Heart right ventricle (tissue), 16 donors: ENCODE results near the gene NPM3. TPM values are rescaled to one million over a fixed set of nuclear protein-coding genes. Genes with fewer than 3 reads are reported as not detected.

Source experiments
- ATAC-seq, 8 donors: fragments of 200-7000 bp; cut with Tn5 transposase; one replicate each; pipeline ENCODE4 v1.9.1; 2020; ENCODE audit warnings: mild to moderate bottlenecking in 8 of 8, moderate library complexity in 8 of 8, moderate number of reproducible peaks in 1 of 8
- DNase-seq, 2 donors: peaks; one replicate each; pipeline ENCODE4 v3.0.0-alpha.2; 2020
- H3K27ac ChIP-seq, 10 donors: fragments of 200-600 bp; sonication (generic) in 2 of 10; one replicate each; pipeline versions ENCODE4 v1.5.0 to v1.8.0; 2020 to 2022; ENCODE audit warnings: mild to moderate bottlenecking in 3 of 10
- H3K27me3 ChIP-seq, 7 donors: fragments of 200-600 bp; one replicate each; pipeline ENCODE4 v1.8.0; 2021 to 2022; ENCODE audit warnings: mild to moderate bottlenecking in 2 of 7
- H3K36me3 ChIP-seq, 9 donors: fragments of 200-600 bp; sonication (generic) in 1 of 9; one replicate each; pipeline versions ENCODE4 v1.5.0 to v1.8.0; 2020 to 2022; ENCODE audit warnings: mild to moderate bottlenecking in 2 of 9
- H3K4me1 ChIP-seq, 9 donors: fragments of 200-600 bp; sonication (generic) in 1 of 9; one replicate each; pipeline versions ENCODE4 v1.5.0 to v1.8.0; 2020 to 2022; ENCODE audit warnings: mild to moderate bottlenecking in 4 of 9
- H3K4me3 ChIP-seq, 10 donors: fragments of 200-600 bp; sonication (generic) in 2 of 10; one replicate each; pipeline versions ENCODE4 v1.5.0 to v1.8.0; 2020 to 2022; ENCODE audit warnings: mild to moderate bottlenecking in 7 of 10, moderate library complexity in 2 of 10
- H3K9me3 ChIP-seq, 11 donors: fragments of 200-600 bp in 10 of 11; sonication (generic) in 2 of 11; one replicate each; pipeline versions ENCODE4 v1.5.0 to v1.8.0; 2013 to 2022; ENCODE audit warnings: mild to moderate bottlenecking in 2 of 11, control low read depth in 1 of 11, moderate library complexity in 1 of 11
- WGBS, 2 donors: extraction: QIAGEN DNeasy Blood & Tissue Kit; methylation state at CpG; one replicate each; pipeline ENCODE4 v1.1.7; 2013; ENCODE audit warnings: inconsistent platforms in 1 of 2; 5-methylcytosine and 5-hydroxymethylcytosine counted together
- intact Hi-C, 10 donors: fragments of 100-400 bp; cut with DNase I; formaldehyde crosslinking; loops; one replicate each; pipeline versions ENCODE4 v1.11.1 to v1.14.2; 2022
- polyA plus RNA-seq, 2 donors: library from polyadenylated mRNA; stranded (reverse); fragments of 200-250 nt; gene quantifications; one replicate each; pipeline ENCODE4 v1.2.3, GENCODE V29; 2013
- total RNA-seq, 10 donors: library from RNA; stranded (reverse); fragmentation: NEBNext Ultra II Directional in 3 of 10; extraction: Animal tissue kit (Norgen Biotek cat#: 25700) in 3 of 10; gene quantifications; one replicate each; pipeline versions ENCODE4 v1.2.1 to v1.2.4, GENCODE V29; 2021 to 2023
- TF ChIP-seq, protein P1 (sequence below), 9 donors: fragments of 200-600 bp; sonication (generic) in 2 of 9; IDR thresholded peaks; one replicate each; pipeline versions ENCODE4 v1.5.0 to v1.8.0; 2021 to 2022; ENCODE audit warnings: antibody characterized with exemption in 9 of 9, mild to moderate bottlenecking in 5 of 9, moderate library complexity in 1 of 9
- donor health status: Arrhythmogenic right ventricular cardiomyopathy.
- donor health status: ischemic (EF 13 %, LVEDD 7.1; RV severe dilation, severe dysfunction).
- donor health status: healthy with polysubstance abuse.
- donor health status: DM: no; HTN: yes; CAD: no.
- donor health status: DM: no; HTN: no; CAD: no.
- donor health status: ischemic (EF 25% LVEDD 6.9; RV normal size, moderate dysfunction).
- donor health status: ischemic (EF 25% LVEDD 5.7; RV mildly dilated, moderate dysfunction).
- donor health status: healthy.
- donor health status: DM: yes; HTN: yes; CAD: no.
- donor health status: Ischemic cardiomyopathy.
- donor health status: ischemic (EF 35%, LVEDD 5.7; RV mildly dilated, moderate dysfunction).
- donor health status: nonischemic (EF 11% LVEDD 7.7; RV severe dilation, severe dysfunction).
- donor health status: DM: yes; HTN: yes; CAD: no.
- donor health status: PGD.
- donor health status: ischemic (EF 29% LVEDD 5.4; RV normal size, mild dysfunction).
- donor health status: nonischemic (EF 23%, LVEDD 6.1; RV moderate dilation, normal function).

NPM3 gene
- total and polyA plus RNA-seq, 12 donors, result 4.9 to 23.3 (median 7.0) TPM

DNA sequence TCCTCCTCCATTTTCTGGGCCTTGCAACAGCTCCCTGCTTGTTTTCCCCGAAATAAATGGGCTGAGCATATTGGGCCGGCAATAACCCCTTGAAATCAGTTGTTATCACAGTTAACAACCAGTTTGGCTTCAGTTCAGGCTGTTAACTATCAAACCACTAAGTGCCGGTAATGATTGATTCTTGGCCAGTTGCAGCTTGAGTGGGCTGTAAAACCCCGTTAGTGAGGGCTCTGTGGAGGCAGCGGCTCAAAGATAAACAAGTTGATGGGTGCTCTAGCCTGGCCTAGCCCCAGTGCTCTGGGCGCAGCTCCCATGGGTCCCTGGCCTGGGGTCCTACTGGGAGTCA lies 15.7 kb downstream of the NPM3 start:
- Histone ChIP-seq H3K27me3 (peaks cover 0 to 74% (median 32%) of the 10 kb centered on the region in 7 donors), H3K27ac (no peak overlapping the region), H3K9me3 (no peaks in the 10 kb centered on the region), H3K4me3 (no peak overlapping the region), H3K4me1 (no peaks in the 10 kb centered on the region), H3K36me3 (no peaks in the 10 kb centered on the region)
- no peak for DNase-seq
- intact Hi-C loops, result no loop called here
- 59 to 66% methylated on average over 6 of the region's 6 CpGs for WGBS, 2 donors
- no peak for ATAC-seq
- TF ChIP-seq, protein P1, sequence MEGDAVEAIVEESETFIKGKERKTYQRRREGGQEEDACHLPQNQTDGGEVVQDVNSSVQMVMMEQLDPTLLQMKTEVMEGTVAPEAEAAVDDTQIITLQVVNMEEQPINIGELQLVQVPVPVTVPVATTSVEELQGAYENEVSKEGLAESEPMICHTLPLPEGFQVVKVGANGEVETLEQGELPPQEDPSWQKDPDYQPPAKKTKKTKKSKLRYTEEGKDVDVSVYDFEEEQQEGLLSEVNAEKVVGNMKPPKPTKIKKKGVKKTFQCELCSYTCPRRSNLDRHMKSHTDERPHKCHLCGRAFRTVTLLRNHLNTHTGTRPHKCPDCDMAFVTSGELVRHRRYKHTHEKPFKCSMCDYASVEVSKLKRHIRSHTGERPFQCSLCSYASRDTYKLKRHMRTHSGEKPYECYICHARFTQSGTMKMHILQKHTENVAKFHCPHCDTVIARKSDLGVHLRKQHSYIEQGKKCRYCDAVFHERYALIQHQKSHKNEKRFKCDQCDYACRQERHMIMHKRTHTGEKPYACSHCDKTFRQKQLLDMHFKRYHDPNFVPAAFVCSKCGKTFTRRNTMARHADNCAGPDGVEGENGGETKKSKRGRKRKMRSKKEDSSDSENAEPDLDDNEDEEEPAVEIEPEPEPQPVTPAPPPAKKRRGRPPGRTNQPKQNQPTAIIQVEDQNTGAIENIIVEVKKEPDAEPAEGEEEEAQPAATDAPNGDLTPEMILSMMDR (IDR thresholded peaks at IDR 0.05), result no peak

DNA sequence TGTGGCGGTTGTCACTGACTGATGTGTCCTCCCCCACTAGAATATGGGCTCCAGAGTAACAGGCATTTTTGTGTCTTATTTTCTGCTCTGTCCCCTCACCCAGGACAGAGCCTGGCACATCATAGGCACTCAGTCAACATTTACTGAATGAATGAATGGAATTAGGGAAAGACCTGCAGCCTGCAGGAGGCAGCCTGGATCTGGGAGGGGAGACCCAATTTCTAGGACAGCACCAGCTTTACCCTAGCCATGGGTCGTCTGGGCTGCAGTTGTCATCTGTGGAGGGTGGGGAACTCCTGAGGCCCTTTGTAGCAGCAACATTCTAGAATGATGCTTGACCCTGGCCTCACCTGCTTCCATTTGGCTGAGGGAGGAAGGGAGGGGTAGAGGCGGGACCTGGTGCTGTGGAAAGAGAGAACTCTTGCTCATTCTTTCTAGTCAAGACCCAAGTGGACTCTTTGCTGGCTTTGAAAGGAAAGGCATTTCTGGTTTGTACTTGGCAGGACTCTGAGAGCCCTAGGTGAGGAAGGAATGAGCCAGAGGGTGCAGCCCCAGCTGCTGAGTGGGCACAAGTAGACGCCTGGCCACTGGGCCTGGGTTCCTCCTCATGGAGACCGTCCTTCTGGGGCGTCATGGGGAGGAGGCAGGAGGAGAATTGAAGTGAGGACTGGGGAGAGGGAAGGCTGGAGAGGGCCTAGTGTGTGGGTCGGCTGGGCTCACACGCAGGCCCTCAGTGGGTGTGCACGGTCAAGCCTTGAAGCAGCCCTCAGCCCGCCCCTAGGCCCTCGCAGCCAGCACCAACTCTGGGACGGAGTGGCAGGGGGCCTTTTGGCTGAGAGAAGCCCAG lies 16.3 kb downstream of the NPM3 start:
- H3K4me3 ChIP-seq, result no peak overlapping the region
- TF ChIP-seq, protein P1 (IDR thresholded peaks at IDR 0.05), result no peak
- intact Hi-C loops, result no loop called here
- ATAC-seq (no peak), DNase-seq (no peak)
- H3K9me3 ChIP-seq, result no peaks in the 10 kb centered on the region
- 80 to 82% methylated on average over 12 of the region's 12 CpGs for WGBS, 2 donors
- H3K36me3 ChIP-seq, result no peaks in the 10 kb centered on the region
- H3K4me1 ChIP-seq, result no peaks in the 10 kb centered on the region
- H3K27me3 ChIP-seq, result peaks cover 0 to 70% (median 26%) of the 10 kb centered on the region in 7 donors
- no peak overlapping the region for H3K27ac ChIP-seq

- Histone ChIP-seq H3K27ac (no peak overlapping the region), H3K9me3 (no peaks in the 10 kb centered on the region), H3K27me3 (peaks cover 0 to 67% (median 19%) of the 10 kb centered on the region in 7 donors), H3K4me1 (no peaks in the 10 kb centered on the region), H3K36me3 (no peaks in the 10 kb centered on the region), H3K4me3 (no peak overlapping the region)
- 79 to 88% methylated on average over 6 of the region's 6 CpGs for WGBS, 2 donors
- intact Hi-C loops, result no loop called here
- TF ChIP-seq, protein P1 (IDR thresholded peaks at IDR 0.05), result no peak
- ATAC-seq (no peak), DNase-seq (no peak)
Observed at GRCh38 chr10:101766306-101766705, 16.9 kb downstream of the NPM3 start.

- Histone ChIP-seq H3K4me1 (no peaks in the 10 kb centered on the region), H3K27me3 (peaks cover 0 to 41% (median 0%) of the 10 kb centered on the region in 7 donors), H3K4me3 (no peak overlapping the region), H3K36me3 (no peaks in the 10 kb centered on the region), H3K9me3 (no peaks in the 10 kb centered on the region), H3K27ac (no peak overlapping the region)
- no peak for ATAC-seq
- TF ChIP-seq, protein P1 (IDR thresholded peaks at IDR 0.05), result no peak
- intact Hi-C loops, result no loop called here
- no peak for DNase-seq
- WGBS, 2 donors, result 82 to 88% methylated on average over 10 of the region's 10 CpGs
Observed at GRCh38 chr10:101763141-101763846, 20.0 kb downstream of the NPM3 start.
